Measurements from ENCODE around the gene C3orf38.

GRCh38 chr3:88133711-88134263, 16.0 kb upstream of the C3orf38 start:
- no peak for TF ChIP-seq ATF3 (CRISPR knock-in tag; conservative IDR thresholded peaks at IDR 0.05)
- no peak for TF ChIP-seq JUN (CRISPR knock-in tag; IDR thresholded peaks at IDR 0.05)
- TF ChIP-seq NFYB (CRISPR knock-in tag; conservative IDR thresholded peaks at IDR 0.05; ENCODE audit: low read depth): no peak
- no peak for TF ChIP-seq MAX (CRISPR knock-in tag; IDR thresholded peaks at IDR 0.05)
- no peak for TF ChIP-seq CTCF (IDR thresholded peaks at IDR 0.05)
- no peak for TF ChIP-seq CDX4 (CRISPR knock-in tag; IDR thresholded peaks at IDR 0.05; ENCODE audit: borderline replicate concordance)
- no peak for TF ChIP-seq ESRRA (CRISPR knock-in tag; IDR thresholded peaks at IDR 0.05; ENCODE audit: borderline replicate concordance)
- TF ChIP-seq ATF2 (CRISPR knock-in tag; IDR thresholded peaks at IDR 0.05; ENCODE audit: borderline replicate concordance, low read depth): no peak
- TF ChIP-seq ZSCAN18 (CRISPR knock-in tag; IDR thresholded peaks at IDR 0.05): no peak

All from WTC11 (cell line).